ENCODE data around the gene KLRF2. TPM values are rescaled to one million over a fixed set of nuclear protein-coding genes. Genes with fewer than 3 reads are reported as not detected.

Gene KLRF2
- total and polyA plus RNA-seq, 4 donors, result not detected

- H3K36me3 ChIP-seq (ENCODE audit: control insufficient read depth in 4 of 4, insufficient read depth in 3 of 4, low read depth in 1 of 4, low read length in 3 of 4), result no peaks in the 10 kb centered on the region
- TF ChIP-seq NR2F2 (IDR thresholded peaks at IDR 0.05) (no peak), HNF4A (conservative IDR thresholded peaks at IDR 0.05) (no peak), RAD21 (IDR thresholded peaks at IDR 0.05) (no peak), HNF4G (IDR thresholded peaks at IDR 0.05) (no peak), YY1 (IDR thresholded peaks at IDR 0.05) (no peak), EGR1 (IDR thresholded peaks at IDR 0.05; ENCODE audit: low read depth in 2 of 2) (no peak), RXRA (IDR thresholded peaks at IDR 0.05) (no peak), REST (IDR thresholded peaks at IDR 0.05) (no peak), ZBTB33 (IDR thresholded peaks at IDR 0.05) (no peak), GABPA (IDR thresholded peaks at IDR 0.05 in 1 of 2, conservative IDR thresholded peaks at IDR 0.05 in 1 of 2) (no peak), SP1 (IDR thresholded peaks at IDR 0.05) (no peak), TAF1 (conservative IDR thresholded peaks at IDR 0.05) (no peak), FOXA2 (IDR thresholded peaks at IDR 0.05) (no peak), CTCF (IDR thresholded peaks at IDR 0.05; ENCODE audit: low read depth, low read length, missing input control) (no peak), JUND (IDR thresholded peaks at IDR 0.05) (no peak)
- TF ChIP-seq, protein P1, sequence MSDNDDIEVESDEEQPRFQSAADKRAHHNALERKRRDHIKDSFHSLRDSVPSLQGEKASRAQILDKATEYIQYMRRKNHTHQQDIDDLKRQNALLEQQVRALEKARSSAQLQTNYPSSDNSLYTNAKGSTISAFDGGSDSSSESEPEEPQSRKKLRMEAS (IDR thresholded peaks at IDR 0.05), result no peak
- TF ChIP-seq, protein P2, sequence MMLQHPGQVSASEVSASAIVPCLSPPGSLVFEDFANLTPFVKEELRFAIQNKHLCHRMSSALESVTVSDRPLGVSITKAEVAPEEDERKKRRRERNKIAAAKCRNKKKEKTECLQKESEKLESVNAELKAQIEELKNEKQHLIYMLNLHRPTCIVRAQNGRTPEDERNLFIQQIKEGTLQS (IDR thresholded peaks at IDR 0.05), result no peak
- DNase-seq (ENCODE audit: low spot score), result no peak
- peaks cover 3 to 5% (median 4%) of the 10 kb centered on the region in 4 donors for H3K4me1 ChIP-seq (ENCODE audit: control insufficient read depth in 4 of 4, insufficient read depth in 4 of 4, low read length in 3 of 4)
- no peak overlapping the region for H3K27ac ChIP-seq (ENCODE audit: low read depth in 1 of 2, low read length in 2 of 2)
- no peaks in the 10 kb centered on the region for H3K27me3 ChIP-seq (ENCODE audit: control insufficient read depth in 4 of 4, insufficient read depth in 4 of 4, low read length in 3 of 4)
- H3K9me3 ChIP-seq (ENCODE audit: control insufficient read depth in 4 of 4, low read length in 3 of 4), result no peaks in the 10 kb centered on the region
- no peak overlapping the region for H3K9ac ChIP-seq (ENCODE audit: low read depth in 1 of 2, low read length in 2 of 2)
- WGBS, result 78% methylated on average over 4 of the region's 4 CpGs
- no peak overlapping the region for H3K4me3 ChIP-seq (ENCODE audit: low read depth in 1 of 3, low read length in 3 of 3)
These were observed 684 bp upstream of the KLRF2 start for GRCh38 chr12:9880532-9881078.
